GM21526 (cell line): Measurements from ENCODE around the gene HNRNPLL.
"Not testable (repeated sequence)": the region's sequence is repeated elsewhere in the genome, so short reads cannot be mapped to it uniquely, and the experiment has no call there.

ENCODE experiments used
- ATAC-seq: cut with Tn5 transposase; IDR thresholded peaks from one replicate; pipeline ENCODE4 v1.9.1; 2021; ENCODE audit warnings: moderate library complexity; ENCODE audit not compliant: unreplicated experiment, low FRiP score

HNRNPLL gene

DNA sequence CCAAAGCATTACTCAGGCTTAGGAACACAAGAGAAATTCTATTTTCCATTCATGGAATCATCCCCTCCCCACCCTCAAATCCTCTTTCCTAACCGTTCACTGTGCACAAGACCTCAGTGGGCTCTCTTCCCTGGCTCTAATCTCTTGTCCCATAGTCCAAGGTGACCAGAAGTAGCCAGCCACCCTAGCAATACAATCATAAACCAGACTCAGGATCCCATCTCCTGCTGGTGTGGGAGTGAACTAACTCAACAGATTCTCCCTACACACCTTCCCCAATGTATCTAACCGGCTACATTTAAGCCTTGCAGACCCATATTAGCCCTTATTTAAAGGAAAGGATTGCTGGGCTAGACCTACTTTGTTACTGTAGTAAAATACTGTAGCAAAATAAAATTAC, 45.5 kb downstream of the HNRNPLL start:
- ATAC-seq: no peak

DNA sequence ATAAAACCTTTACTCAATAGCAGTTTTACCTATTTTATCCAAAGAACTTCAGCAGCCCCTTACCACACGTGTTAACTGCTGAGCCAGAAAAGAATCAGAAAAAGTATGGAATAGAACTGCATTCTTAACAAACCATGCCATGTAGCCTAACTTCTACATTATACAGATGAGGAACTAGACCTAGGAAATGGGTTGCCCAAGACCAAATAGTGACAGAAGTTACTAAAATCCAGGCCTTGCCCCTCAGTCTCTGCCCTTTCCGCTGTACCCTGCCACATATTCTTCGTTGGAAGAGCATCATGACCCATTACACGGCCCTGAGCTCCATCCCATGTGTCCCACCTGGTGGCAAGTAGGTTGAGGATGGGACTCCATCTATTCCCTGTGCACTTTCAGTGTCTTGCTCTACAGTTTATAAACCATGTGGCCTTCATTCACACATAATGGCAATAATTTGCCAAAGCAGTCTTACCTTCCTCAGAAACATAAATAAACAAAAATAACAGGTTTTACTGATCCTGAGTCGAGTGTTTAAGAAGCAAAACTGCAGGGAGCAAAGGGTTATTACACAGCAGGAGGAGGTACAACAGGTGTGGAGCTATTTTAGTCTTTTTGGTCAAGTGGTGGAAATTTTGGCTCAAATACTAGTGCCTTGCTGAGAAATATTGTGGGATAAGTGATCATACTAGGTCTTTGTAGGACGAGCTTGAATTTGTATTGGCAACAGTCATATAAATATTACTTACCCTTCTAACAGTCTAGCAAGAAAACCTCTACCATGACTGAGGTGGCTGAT, 46.5 kb downstream of the HNRNPLL start:
- ATAC-seq: no peak

DNA sequence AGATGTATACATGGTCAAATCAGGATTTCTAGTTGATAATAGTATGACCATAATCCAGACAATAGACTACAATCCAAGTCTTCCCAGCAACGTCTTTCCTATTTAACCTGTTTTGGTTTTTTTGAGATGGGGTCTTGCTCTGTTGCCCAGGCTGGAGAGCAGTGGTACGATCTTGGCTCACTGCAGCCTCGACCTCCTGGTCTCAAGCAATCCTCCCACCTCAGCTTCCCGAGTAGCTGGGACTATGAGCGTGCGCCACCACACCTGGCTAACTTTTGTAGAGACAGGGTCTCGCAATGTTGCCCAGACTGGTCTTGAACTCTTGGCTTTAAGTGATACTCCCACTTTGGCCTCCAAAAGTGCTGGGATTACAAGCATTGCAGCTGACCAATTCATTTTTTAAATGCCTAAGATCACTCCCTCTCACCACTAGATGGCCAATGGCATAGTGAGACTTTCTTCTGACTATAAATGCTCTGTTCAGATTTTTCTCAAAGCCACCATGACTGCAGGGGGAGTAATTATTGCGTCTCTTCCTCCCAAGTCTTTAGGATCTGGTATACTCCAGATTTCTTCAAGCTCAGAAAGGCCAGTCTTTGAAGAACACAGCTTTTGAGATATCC, 47.6 kb downstream of the HNRNPLL start:
- no peak for ATAC-seq

DNA sequence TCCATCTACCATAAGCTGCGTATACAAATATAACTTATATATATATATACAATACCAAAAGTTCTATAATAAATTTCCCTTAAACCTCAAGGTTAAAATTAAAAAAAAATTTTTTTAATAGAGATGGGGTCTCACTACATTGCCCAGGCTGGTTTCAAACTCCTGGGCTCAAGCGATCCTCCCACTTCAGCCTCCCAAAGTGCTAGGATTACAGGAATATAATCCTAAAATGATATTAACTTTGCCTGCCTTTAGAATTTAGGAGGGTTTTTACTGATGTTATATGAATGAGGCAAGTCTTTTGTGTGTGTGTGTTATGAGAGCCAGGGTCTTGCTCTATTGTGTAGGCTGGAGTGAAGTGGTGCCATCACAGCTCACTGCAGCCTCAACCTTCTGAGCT, 49.2 kb downstream of the HNRNPLL start:
- ATAC-seq: no peak

DNA sequence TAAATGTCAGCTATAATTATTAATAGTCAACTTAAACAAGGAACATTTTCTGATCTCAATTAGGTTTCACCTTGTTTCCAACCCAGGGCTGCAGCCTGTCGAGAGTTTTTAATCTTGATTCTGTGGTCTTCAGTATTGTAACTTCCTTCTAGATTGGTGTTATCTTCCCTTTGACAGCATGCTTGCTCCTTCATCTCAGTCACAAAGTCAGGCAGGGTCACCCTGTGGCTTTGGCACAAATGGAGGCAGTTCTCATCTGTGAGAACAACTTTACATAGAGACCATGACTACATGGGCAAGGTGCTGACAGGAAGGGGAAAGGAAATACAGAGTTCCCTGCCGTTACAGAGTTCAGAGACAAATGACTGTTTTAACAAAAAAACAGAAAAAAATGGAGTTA, 50.5 kb downstream of the HNRNPLL start:
- no peak for ATAC-seq

DNA sequence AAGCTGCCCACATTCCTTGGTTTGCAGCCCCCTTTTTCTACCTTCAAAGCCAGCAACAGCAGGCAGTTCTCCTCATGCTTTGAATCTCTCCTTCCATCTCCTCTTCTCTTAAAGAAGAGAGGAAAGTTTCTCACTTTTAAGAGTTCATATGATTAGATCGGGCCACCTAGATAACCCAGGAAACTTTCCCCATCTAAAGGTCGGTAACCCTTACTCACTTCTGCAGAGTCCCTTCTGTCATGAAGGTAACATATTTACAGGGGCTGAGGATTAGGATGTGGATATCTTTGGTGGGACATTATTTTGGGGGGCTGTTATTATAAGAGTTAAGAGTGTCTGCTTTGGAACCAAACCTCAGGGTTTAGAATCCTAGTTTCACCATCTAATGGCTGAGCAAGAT, 51.0 kb downstream of the HNRNPLL start:
- ATAC-seq: no peak

DNA sequence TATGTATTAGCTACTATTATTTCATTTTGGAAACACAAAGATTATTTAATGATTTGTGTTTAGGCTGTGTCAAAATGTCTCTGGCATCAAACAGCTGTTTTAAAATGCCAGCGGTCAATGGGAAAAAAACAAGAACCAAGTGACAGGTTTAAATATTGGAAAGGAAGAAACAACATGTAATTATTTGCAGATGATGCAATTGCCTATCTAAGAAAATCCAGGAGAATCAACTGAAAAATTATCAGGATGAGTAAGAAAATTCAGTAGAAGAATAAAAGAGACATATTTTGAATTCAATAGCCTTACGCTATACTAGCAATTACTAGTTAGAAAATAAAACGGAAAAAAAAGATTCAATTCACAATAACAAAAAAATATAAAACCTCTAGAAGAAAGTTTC, 51.6 kb downstream of the HNRNPLL start:
- no peak for ATAC-seq

DNA sequence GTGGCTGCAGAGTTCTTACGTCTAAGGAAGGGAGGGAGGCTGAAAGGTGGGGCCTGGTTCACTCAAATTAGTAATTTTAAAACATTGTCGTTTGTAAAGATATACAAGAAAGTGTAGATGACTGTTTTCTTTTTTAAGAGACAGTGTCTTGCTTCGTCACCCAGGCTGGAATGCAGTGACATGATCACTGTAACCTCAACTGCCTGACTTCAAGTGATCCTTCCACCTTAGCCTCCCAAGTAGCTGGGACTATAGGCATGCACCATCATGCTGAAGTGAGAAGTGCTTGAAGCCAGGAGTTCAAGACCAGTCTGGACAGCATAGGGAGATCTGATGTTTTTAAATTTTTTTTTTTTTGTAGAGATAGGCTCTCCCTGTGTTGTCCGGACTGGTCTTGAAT, 52.9 kb downstream of the HNRNPLL start:
- ATAC-seq: no peak

DNA sequence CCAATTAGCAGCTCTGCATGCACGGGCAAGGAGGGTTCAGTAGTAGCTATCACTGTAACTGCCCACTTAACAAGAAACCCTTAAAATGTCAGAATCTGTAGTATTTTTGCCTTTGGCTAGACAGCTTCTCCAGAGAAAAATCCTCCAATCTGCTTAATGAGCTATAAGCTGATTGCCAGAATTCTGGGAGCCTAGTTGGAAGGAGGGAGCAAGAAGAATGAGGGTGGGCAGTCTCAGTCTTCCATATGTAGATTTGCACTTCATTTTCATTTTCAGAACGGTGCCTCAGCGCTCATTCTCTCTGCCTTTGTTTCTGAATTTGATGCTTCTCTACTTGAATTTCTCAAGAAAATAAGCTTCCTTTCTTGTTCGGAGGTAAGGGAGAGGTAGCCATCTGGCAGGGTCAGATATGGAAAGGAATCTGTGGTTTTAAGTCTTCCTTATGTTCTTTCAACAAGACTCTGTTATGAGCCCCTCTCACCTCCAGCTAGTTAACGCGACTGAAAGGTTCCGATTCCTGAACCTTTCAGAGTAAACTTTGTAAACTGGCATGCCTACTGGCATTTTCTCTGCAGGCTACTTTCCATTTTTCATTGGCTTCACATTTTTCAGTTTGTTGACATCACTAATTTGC, 53.5 kb downstream of the HNRNPLL start:
- ATAC-seq: no peak

DNA sequence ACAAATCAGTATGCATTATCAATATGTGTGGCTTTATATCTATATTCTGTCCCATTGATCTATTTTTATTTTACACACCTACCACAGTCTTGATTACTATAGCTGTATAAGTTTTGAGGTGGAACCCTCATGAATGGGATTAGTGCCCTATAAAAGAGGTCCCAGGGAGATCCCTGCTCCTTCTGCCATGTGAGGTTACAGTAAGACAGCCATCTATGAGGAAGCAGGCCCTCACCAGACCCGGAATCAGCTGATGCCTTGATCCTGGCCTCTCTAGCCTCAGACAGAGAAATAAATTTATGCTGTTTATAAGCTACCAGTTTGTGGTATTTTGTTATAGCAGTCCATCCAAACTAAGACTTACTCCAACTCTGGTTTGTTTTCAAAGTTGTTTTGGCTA, 54.9 kb downstream of the HNRNPLL start:
- ATAC-seq: no peak

DNA sequence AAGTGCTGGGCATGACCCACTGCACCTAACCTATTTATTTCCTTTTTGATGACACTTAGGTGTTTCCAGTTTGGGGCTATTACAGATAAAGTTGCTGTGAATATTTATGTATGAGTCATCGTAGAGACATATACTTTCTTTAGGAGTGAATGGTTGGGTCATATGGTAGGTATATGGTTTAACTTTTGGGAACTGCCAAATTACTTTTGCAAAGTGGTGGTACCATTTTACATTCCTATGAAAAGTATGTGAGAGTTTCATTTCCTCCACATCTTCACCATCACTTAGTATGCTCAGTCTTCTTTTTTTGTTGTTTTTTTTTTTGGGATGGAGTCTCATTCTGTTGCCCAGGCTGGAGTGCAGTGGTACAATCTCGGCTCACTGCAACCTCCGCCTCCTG, 56.1 kb downstream of the HNRNPLL start:
- no peak for ATAC-seq

DNA sequence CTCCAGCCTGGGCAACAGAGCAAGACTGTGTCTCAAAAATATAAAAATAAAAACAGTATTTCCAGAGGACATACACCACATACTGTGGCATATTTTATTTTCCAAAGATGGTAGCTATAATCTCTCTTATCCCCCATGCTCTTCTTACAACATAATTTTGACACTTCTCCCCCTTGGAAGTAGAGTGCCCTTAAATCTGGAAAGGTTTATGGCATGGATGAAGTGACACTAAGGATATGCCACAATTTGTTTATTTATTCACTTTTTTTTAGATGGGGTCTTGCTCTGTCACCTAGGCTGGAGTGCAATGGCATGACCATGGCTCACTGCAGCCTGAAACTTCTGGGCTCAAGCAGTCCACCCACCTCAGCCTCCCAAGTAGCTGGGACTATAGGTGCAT, 56.7 kb downstream of the HNRNPLL start:
- ATAC-seq: no peak

DNA sequence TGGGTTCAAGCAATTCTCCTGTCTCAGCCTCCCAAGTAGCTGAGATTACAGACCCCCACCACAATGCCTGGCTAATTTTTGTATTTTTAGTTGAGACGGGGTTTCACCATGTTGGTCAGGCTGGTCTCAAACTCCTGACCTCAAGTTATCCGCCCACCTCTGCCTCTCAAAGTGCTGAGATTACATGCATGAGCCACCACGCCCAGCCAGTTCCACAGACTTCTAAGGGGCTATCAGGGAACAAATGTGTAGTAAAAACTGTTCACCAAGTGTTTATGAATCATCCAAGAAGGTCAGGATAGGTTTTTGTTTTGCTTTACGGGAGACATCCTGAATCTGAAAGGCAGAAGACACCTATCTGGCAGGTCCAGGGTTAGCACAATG, 60.5 kb downstream of the HNRNPLL start:
- ATAC-seq: not testable (repeated sequence)

DNA sequence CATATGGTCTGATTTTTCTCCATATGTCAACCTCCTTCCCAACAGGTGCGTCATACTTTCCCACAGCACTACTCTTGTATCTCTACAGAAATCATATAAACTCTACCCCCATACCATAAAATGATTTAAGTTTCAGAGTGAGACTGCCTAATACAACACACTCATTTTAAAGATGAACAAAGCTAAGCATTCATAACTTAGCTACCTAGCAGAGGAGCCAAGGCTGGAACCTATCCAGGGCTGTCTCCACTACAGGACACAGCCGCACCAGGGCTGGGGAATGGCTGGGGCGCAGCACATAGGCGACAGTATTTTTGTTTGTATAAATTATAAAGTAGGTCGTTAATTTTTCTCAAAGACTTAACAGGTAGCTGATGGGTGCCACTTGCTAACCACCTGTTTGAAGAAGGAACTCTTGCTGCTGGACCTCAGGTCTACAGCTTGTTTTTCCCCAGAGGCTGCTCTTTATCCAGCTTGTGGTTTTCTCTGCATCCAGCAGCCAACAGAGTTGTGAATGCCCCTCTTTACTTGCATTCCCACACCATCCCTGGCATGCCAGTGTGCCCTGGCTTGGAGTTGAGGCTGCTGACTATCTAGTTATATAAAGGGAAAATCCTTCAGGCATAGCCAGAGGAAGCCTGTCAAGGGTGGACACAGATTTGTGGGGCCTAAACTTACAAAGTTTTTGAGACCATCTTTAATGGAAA, 62.0 kb downstream of the HNRNPLL start:
- no peak for ATAC-seq

DNA sequence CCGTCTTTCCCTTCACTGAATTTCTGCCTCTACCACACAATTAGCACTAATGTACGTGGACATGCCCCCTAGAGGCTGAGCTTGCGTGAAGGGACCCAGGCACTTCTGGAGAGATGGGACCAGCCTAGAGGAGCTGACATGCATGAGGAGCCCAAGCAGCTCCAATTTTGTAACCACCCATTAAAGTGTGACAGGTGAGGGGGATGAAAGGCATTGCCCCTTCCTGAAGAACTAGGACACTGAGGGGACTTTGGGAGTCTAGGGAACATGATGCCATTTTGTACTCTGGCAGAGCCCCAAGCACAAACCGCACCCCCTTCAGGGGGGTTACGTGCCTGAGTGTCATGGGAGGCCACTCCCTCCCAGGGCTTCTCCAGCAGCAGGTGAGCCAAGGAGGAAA, 63.6 kb downstream of the HNRNPLL start:
- ATAC-seq: no peak

DNA sequence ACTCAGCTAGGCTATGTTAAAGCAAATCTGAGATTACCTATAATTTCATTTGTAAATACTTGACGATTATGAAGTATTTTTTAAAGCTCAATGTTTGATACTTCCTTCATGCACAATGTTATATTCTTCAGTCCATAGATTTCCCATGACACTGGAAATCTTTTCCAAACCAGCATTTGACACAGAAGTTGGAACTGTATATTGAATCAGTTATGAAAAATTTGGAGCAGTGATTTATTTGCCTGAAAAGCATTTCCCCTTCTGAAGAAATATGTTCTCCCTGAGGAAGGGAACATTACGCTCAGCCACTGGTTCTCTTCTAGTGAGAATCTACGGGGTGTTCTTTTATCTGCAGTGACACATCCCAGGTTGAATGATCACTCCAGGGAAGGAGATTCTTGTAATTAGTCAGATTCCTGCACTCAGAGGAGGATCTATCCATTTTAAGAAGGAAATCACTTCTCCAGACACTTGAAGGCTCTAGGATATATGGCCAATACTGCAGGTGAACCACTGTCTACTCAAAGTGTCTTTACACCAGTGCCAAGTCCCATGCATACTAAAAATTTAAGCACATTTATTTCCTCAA, 64.7 kb downstream of the HNRNPLL start:
- ATAC-seq: no peak

DNA sequence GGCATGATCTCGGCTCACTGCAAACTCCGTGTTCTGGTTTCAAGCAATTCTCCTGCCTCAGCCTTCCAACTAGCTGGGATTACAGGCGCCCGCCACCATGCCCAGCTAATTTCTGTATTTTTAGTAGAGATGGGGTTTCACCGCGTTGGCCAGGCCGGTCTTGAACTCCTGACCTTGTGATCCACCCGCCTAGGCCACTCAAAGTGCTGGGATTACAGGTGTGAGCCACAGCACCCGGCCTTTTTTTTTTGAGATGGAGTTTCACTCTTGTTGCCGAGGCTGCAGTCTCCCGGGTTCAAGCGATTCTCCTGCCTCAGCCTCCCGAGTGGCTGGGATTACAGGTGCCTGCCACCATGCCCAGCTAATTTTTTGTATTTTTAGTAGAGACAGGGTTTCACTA, 65.4 kb downstream of the HNRNPLL start:
- ATAC-seq: not testable (repeated sequence)

DNA sequence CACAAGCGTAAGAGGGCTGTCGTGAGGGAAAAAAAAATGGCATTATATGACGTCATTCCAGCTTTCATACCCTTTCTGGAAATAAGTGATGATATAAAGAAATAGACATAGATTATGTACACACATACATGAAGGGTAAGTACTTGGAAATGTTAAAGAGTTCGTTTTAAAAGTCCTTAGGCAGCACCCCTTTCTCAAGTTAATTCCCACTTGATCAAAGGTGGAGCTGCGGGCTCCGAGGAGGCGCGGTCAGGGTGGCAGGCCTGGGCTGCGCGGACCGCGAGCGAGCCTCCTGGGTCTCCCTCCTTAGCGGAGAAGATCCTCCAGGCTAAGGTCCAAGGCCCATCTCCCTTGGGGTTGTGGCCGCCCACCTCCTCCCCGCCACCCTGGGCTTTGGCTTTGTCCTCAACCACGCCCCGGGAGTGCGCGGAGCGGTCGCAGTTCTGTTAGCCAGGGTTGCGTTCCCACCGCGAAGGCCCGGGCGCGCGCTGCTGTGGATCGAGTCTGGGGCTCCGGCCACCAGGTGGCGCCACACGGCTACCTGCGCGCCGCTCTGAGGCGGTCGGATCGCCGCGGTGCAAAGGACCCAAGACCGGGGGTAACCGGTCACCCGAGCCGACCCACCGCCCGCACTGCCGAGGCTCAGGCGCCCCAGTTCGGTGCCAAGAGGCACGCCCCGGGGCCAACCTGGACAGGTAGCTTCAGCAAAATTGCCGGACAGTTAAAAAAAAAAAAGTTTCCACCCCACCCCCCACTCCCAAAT, 66.8 kb downstream of the HNRNPLL start:
- ATAC-seq: no peak

DNA sequence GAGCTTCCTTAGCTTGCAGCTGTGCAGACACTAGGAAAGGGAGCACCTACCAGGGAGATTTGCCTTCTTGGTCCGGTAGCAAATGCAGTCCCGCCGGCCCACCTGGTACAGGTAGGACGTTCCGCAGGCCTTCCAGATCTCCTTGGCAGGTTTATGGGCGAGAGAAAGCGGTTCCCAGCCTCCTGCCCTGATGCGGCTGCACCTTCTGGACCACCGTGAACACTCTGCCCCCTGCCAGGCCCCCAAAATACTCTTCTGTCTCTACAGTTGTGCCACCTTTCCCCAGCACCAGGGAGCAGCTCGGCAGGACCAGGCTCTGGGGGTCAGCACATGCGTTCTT, 67.4 kb downstream of the HNRNPLL start:
- ATAC-seq: no peak

DNA sequence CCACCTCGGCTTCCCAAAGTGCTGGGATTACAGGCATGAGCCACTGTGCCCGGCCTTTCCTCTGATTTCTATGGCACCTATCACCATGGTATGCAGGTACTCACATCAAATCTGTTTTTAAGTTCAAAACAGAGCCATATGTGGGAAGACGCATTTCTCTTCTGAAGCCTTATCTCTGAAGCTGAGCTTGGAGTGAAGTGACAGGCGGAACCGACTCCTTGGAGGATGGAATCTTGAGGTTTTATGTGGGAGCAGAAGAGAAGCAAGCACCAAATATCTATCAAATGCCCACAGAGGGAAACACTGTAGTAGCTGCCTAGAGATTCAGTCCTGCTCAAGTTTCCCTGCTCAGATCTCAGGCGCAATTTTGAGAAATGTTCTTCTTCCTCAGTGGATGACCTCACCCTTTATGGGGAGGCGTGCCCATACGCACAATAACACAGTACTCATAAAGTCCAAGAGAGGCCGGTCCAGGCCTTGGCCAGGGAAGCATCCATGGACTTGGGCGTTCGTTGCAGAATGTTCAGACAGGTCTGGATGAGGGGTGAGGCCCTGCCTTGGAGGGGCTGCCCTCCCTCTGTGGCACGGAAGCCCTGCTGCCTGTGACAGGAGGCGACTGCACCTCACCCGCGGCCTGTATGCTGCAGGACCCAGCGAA, 67.9 kb downstream of the HNRNPLL start:
- ATAC-seq: no peak
